ENCODE data around the gene RELCH. TPM values are rescaled to one million over a fixed set of nuclear protein-coding genes. Genes with fewer than 3 reads are reported as not detected.

The RELCH gene
- total RNA-seq, 2 experiments from 2014 or later, result 33.3 to 41.2 TPM

DNA sequence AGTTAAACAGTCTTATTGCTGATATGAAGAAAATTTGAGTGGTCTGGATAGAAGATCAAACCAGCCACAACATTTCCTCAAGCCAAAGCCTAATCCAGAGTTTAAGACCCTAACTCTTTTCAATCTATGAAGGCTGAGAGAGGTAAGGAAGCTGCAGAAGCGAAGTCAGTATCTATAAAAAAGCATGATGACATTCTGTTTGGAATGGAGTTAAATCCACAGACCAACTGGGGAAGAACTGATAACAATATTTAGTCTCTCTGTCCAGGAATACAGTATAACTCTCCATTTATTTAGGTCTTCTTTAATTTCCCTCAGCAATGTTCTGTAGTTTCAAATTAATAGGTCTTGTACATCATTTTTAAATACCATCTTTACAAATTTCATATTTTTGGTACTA, 16.2 kb upstream of the RELCH start:
- Mint-ChIP-seq H3K36me3 (peaks cover 14% of the 10 kb centered on the region), H3K9me3 (ENCODE audit: low read depth) (no peaks in the 10 kb centered on the region)
- CTCF ChIA-PET, result interaction anchor here (1.1 kb wide), 1 partner anchor 250 kb away, joined by 4 read pairs; no protein-coding TSS in a partner anchor

DNA sequence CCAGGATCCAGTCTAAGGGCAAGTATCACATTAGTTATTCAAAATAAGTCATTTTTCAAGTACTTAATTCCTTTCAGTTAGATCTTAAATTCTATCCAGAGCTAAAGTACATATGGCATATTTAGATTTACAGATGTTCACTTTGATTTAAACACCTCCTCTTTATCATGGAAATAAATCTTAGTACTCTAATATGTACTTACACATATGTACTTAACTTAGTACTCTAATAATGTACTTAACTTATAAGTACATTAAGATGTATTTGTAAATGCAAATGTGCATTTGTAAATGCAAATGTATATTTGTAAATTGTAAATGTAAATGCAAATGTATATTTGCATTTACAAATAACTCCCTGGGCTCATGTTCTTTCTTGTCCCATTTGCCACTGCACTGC, 14.8 kb upstream of the RELCH start:
- no peak for ATAC-seq
- CTCF ChIA-PET, result no interaction called here
- Mint-ChIP-seq H3K27me3 (no peaks in the 10 kb centered on the region), H3K4me1 (peaks cover 2% of the 10 kb centered on the region), H3K4me3 (no peak overlapping the region), H3K36me3 (peaks cover 8% of the 10 kb centered on the region), H3K27ac (no peak overlapping the region), H3K9me3 (ENCODE audit: low read depth) (no peaks in the 10 kb centered on the region)
- no peak for DNase-seq

More for the DNA sequence above, 16.2 kb upstream of the RELCH start:
- DNase-seq (no peak), ATAC-seq (no peak)
- peaks cover 2% of the 10 kb centered on the region for H3K4me1 Mint-ChIP-seq
- no peaks in the 10 kb centered on the region for H3K27me3 Mint-ChIP-seq
- H3K4me3 Mint-ChIP-seq, result no peak overlapping the region
- H3K27ac Mint-ChIP-seq, result no peak overlapping the region

DNA sequence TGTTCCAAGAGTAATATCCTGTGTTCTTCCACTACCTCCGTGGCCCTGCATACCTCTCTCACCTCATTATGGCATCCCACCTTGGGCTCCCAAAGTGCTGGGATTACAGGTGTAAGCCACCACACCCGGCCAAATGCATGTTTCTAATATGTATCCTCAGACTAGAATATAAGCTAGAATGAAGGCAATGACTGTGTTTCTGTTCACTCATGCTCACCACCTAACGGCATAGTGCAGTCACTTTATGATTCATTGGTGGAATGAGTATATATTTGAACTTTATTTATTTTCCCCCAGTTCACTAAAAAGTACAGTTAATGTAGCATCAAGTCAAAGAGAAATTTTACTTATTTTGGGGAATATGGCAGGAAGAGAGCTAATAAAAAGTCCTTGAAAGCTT, 11.5 kb upstream of the RELCH start:
- CTCF ChIA-PET, result interaction anchor here (1.4 kb wide), 1 partner anchor 74 kb away, joined by 3 read pairs; no protein-coding TSS in a partner anchor

DNA sequence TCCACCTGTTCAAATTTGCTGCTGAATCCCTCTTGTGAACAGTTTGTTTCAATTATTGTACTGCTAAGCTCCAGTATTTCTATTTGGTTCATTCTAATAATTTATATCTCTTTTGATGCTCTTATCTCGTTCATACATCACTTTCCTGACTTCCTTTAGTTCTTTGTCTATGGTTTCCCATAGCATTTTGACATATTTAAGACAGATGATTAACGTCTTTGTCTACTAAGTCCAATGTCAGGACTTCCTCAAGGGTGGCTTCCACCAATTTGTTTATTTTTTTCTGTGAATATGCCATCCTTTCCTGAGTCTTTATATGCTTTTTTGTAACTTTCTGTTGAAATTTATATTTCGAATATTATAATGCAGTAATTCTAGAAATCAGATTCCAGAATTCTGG, 9.8 kb upstream of the RELCH start:
- ATAC-seq (no peak), DNase-seq (no peak)
- H3K4me3 Mint-ChIP-seq, result no peak overlapping the region
- H3K27me3 Mint-ChIP-seq, result no peaks in the 10 kb centered on the region
- peaks cover 9% of the 10 kb centered on the region for H3K36me3 Mint-ChIP-seq
- no peak overlapping the region for H3K27ac Mint-ChIP-seq
- CTCF ChIA-PET, result interaction anchor here (0.8 kb wide), 1 partner anchor 248 kb away, joined by 3 read pairs; no protein-coding TSS in a partner anchor
- H3K9me3 Mint-ChIP-seq (ENCODE audit: low read depth), result no peaks in the 10 kb centered on the region
- H3K4me1 Mint-ChIP-seq, result peaks cover 2% of the 10 kb centered on the region

More for the DNA sequence above, 11.5 kb upstream of the RELCH start:
- peaks cover 7% of the 10 kb centered on the region for H3K36me3 Mint-ChIP-seq
- ATAC-seq (no peak), DNase-seq (no peak)
- no peaks in the 10 kb centered on the region for H3K9me3 Mint-ChIP-seq (ENCODE audit: low read depth)
- H3K27ac Mint-ChIP-seq, result no peak overlapping the region
- H3K4me3 Mint-ChIP-seq, result no peak overlapping the region
- H3K4me1 Mint-ChIP-seq, result peaks cover 2% of the 10 kb centered on the region
- no peaks in the 10 kb centered on the region for H3K27me3 Mint-ChIP-seq

DNA sequence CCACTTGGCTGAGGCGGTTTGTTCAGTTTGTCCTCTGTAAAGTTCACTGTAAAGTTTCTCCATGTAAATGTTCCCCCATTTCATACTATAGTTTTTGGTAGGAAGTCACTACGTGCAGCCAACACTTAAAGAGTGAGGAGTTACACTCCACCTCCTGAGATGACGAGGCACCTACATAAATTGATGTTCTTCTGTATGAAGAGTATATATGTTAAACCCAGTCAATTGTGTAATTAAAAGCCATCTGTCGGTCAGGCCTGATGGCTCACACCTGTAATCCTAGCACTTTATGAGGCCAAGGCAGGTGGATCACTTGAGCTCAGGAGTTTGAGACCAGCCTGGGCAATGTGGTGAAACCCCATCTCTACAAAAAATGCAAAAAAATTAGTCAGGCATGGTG, 7.8 kb upstream of the RELCH start:
- Mint-ChIP-seq H3K9me3 (ENCODE audit: low read depth) (no peaks in the 10 kb centered on the region), H3K4me1 (peaks cover 3% of the 10 kb centered on the region), H3K27ac (no peak overlapping the region), H3K36me3 (peaks cover 7% of the 10 kb centered on the region), H3K27me3 (no peaks in the 10 kb centered on the region), H3K4me3 (no peak overlapping the region)
- ATAC-seq (no peak), DNase-seq (no peak)
- CTCF ChIA-PET, result interaction anchor here (1.5 kb wide), 1 partner anchor 71 kb away, joined by 5 read pairs; no protein-coding TSS in a partner anchor

DNA sequence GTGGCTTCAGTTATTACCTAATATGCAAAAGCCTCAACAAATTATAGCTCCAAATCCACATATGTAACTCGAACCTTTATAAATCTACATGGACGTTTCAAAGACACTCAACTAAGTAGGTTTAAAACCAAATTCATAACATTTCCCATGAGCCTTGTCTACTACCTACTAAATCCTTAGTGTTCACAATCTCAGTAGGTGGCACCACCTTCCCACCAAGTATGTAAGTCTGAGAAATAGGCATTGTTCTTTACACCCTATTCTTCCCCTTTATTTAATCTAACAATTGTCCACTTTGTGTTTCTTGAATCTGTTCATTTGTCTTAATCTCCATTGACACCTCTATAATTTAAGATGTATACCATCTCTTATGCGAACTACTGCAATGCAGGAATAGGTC, 4.8 kb upstream of the RELCH start:
- ATAC-seq, result no peak
- no peak overlapping the region for H3K4me3 Mint-ChIP-seq
- H3K27me3 Mint-ChIP-seq, result no peaks in the 10 kb centered on the region
- CTCF ChIA-PET, result interaction anchor here (1.0 to 4.0 kb wide), 5 partner anchors 8 to 800 kb away, joined by 3 to 20 read pairs (median 3); no protein-coding TSS in a partner anchor
- no peak overlapping the region for H3K27ac Mint-ChIP-seq
- H3K36me3 Mint-ChIP-seq, result peaks cover 3% of the 10 kb centered on the region
- no peak for DNase-seq
- peaks cover 20% of the 10 kb centered on the region for H3K4me1 Mint-ChIP-seq
- H3K9me3 Mint-ChIP-seq (ENCODE audit: low read depth), result no peaks in the 10 kb centered on the region

DNA sequence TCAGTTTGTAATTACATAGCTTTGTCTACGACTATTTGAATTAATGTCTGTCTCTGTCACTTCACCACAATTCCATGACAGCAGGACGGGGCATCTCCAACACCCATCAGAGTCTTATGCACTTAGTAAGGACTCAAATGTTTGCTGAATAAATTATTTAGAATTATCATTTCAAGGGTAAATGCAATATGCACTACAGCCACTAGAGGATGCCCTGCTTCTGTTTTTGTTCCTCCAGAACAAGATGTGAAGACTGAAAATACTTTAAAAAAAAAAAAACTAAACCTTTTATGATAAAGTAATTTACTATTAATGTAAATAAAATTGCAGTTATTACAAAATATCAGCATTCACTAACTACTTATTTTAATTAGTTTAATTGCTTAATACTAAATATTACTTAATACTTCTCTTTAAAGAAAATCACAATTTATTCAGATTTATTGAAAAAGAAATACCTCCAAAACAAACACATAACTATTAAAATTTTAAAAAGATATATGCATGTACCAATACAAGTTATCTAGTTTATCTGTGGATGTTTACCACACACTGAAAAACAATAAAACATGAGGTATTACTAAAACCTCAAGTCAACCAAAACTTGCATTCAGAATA, 3.4 kb upstream of the RELCH start:
- DNase-seq (peak; percentile 57), ATAC-seq (no peak)
- Mint-ChIP-seq H3K9me3 (ENCODE audit: low read depth) (no peaks in the 10 kb centered on the region), H3K27me3 (no peaks in the 10 kb centered on the region), H3K36me3 (peaks cover 3% of the 10 kb centered on the region), H3K4me3 (no peak overlapping the region), H3K4me1 (peaks cover 24% of the 10 kb centered on the region), H3K27ac (no peak overlapping the region)
- CTCF ChIA-PET, result interaction anchor here (0.8 to 4.0 kb wide), 9 partner anchors 10 to 799 kb away, joined by 3 to 20 read pairs (median 4); no protein-coding TSS in a partner anchor

- H3K27ac Mint-ChIP-seq, result peak overlapping the region; percentile 95
- DNase-seq (no peak), ATAC-seq (peak; percentile 3)
- no peaks in the 10 kb centered on the region for H3K27me3 Mint-ChIP-seq
- peak overlapping the region; percentile 99 for H3K4me3 Mint-ChIP-seq
- H3K36me3 Mint-ChIP-seq, result peaks cover 18% of the 10 kb centered on the region
- peaks cover 48% of the 10 kb centered on the region for H3K4me1 Mint-ChIP-seq
- CTCF ChIA-PET, result interaction anchor here (0.6 to 2.7 kb wide), 6 partner anchors 10 to 399 kb away, joined by 3 to 32 read pairs (median 8); no protein-coding TSS in a partner anchor
- H3K9me3 Mint-ChIP-seq (ENCODE audit: low read depth), result no peaks in the 10 kb centered on the region
These were observed 619 bp upstream of the RELCH start for GRCh38 chr18:62186499-62186773.

DNA sequence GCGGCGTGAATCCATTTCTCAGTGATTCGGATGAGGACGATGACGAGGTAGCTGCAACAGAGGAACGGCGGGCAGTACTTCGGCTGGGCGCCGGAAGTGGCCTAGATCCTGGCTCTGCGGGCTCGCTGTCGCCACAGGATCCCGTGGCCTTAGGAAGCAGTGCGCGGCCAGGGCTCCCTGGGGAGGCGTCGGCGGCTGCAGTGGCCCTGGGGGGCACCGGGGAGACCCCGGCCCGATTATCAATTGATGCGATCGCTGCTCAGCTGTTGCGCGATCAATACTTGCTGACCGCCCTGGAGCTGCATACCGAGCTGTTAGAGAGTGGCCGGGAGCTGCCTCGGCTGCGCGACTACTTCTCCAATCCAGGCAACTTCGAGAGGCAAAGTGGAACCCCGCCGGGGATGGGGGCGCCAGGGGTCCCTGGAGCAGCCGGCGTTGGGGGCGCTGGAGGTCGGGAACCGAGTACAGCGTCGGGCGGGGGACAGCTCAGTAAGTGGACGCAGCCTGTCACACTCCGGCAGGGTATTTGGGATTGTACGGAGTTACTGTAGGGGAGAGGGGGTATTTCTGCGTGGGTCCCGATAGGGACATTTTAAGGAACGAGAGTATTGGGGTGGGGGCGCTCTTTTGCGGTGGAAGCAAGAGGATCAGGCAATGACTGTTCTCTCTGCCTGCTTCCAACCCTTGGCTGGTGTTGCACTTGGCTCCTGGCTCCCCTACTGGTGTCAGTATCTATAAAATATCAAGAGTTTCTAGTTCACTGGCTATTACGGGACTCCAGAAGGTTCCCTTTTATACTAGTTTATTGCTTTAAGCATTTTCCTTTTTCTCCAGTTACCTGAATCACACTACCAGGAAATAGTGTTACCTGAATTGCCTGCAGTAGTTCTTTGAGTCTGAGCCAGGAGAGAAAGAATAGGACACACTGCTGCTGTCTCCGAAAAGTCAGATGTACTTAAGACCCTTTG, 772 bp downstream of the RELCH start:
- Mint-ChIP-seq H3K36me3 (peaks cover 30% of the 10 kb centered on the region), H3K4me1 (peaks cover 61% of the 10 kb centered on the region), H3K27me3 (no peaks in the 10 kb centered on the region), H3K9me3 (ENCODE audit: low read depth) (no peaks in the 10 kb centered on the region), H3K4me3 (peak overlapping the region; percentile 99), H3K27ac (peak overlapping the region; percentile 95)
- ATAC-seq (no peak), DNase-seq (peak; percentile 56)
- CTCF ChIA-PET, result interaction anchor here (0.9 to 2.7 kb wide), 10 partner anchors 8 to 398 kb away, joined by 3 to 32 read pairs (median 6); no protein-coding TSS in a partner anchor

DNA sequence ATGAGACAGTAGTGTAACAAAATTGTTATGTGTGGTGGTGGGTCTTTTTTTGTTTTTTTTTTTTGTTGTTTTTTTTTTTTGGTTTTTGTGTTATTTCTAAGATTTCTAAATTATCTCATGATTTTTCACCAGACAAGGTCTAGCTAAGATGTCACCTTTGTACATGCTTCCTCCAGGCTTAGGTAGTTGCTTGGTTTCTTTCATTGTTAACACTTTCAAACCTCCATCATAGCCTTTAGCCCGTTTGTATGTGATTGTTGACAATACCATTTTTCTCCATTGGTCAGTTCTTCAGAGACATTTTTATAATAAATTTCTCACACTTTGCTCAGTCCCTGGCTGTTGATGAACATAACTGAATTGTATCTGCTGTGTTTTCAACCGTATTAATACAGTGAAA, 2.2 kb downstream of the RELCH start:
- CTCF ChIA-PET, result interaction anchor here (0.8 kb wide), 1 partner anchor 65 kb away, joined by 3 read pairs; no protein-coding TSS in a partner anchor
- DNase-seq (no peak), ATAC-seq (no peak)
- no peaks in the 10 kb centered on the region for H3K9me3 Mint-ChIP-seq (ENCODE audit: low read depth)
- no peaks in the 10 kb centered on the region for H3K27me3 Mint-ChIP-seq
- H3K36me3 Mint-ChIP-seq, result peaks cover 39% of the 10 kb centered on the region
- H3K4me3 Mint-ChIP-seq, result peak overlapping the region; percentile 99
- H3K27ac Mint-ChIP-seq, result no peak overlapping the region
- H3K4me1 Mint-ChIP-seq, result peaks cover 68% of the 10 kb centered on the region

- Mint-ChIP-seq H3K27ac (no peak overlapping the region), H3K4me1 (peaks cover 42% of the 10 kb centered on the region), H3K36me3 (peaks cover 29% of the 10 kb centered on the region), H3K9me3 (ENCODE audit: low read depth) (no peaks in the 10 kb centered on the region), H3K4me3 (no peak overlapping the region), H3K27me3 (no peaks in the 10 kb centered on the region)
- no peak for ATAC-seq
- CTCF ChIA-PET, result interaction anchor here (0.6 to 2.6 kb wide), 3 partner anchors 9 to 293 kb away, joined by 3 to 12 read pairs (median 4); partner anchors contain the start of genes PIGN and RELCH
- no peak for DNase-seq
These were observed 9.0 kb downstream of the RELCH start for GRCh38 chr18:62196079-62196478.

DNA sequence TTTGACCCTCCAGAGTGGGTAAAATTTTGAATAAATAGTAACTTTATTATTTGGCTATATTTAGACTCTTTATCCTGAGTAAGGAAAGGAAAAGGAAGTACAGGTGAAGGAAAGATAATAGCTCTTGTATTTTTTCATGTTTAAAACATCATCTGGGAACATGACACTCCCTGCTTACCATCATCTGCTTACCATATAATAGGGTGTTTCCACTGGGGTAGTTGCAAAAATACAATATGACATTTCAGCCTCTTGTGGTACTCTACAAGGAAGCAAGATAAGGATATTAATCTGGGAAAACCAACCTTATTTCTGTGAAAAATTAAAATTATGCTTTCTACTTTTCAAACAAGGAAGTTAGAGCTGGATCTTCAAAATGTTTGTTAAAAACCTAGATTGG, 9.9 kb downstream of the RELCH start:
- H3K4me1 Mint-ChIP-seq, result peaks cover 33% of the 10 kb centered on the region
- DNase-seq, result no peak
- H3K36me3 Mint-ChIP-seq, result peaks cover 21% of the 10 kb centered on the region
- no peaks in the 10 kb centered on the region for H3K27me3 Mint-ChIP-seq
- ATAC-seq, result no peak
- no peak overlapping the region for H3K4me3 Mint-ChIP-seq
- no peaks in the 10 kb centered on the region for H3K9me3 Mint-ChIP-seq (ENCODE audit: low read depth)
- no peak overlapping the region for H3K27ac Mint-ChIP-seq
- CTCF ChIA-PET, result interaction anchor here (1.4 to 2.6 kb wide), 3 partner anchors 8 to 14 kb away, joined by 3 to 12 read pairs (median 4); partner anchors contain the start of genes PIGN and RELCH

DNA sequence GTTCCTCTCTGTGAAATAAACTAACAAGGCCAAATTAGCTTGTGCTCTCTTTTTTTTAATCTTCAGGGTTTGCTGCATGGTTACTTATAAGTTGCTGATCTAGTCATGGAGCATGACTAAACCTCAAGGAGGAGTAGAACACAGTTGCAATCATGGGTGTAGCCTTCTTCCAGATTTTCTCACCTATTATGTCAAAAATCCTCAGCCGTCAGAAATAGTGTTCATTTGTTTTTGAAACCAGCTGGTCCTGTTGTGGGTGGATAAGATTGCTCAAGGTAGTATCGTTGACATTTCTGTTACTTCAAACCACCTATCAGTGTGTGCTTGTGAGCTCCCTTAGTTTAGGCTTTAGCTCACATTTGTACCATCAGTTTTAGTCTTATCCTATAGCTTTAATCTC, 11.2 kb downstream of the RELCH start:
- H3K4me1 Mint-ChIP-seq, result peaks cover 21% of the 10 kb centered on the region
- CTCF ChIA-PET, result interaction anchor here (1.1 to 2.7 kb wide), 4 partner anchors 11 to 51 kb away, joined by 3 to 7 read pairs (median 5); partner anchors contain the start of genes PIGN and RELCH
- no peak for ATAC-seq

More for the DNA sequence above, 11.2 kb downstream of the RELCH start:
- Mint-ChIP-seq H3K36me3 (peaks cover 13% of the 10 kb centered on the region), H3K9me3 (ENCODE audit: low read depth) (no peaks in the 10 kb centered on the region), H3K4me3 (no peak overlapping the region), H3K27me3 (no peaks in the 10 kb centered on the region), H3K27ac (no peak overlapping the region)
- no peak for DNase-seq
